ENCODE data around the gene C16orf89.

The C16orf89 gene

GRCh38 chr16:5003828-5004227, 61.9 kb downstream of the C16orf89 start:
- DNase-seq (ENCODE audit: low spot score) = no peak

DNA sequence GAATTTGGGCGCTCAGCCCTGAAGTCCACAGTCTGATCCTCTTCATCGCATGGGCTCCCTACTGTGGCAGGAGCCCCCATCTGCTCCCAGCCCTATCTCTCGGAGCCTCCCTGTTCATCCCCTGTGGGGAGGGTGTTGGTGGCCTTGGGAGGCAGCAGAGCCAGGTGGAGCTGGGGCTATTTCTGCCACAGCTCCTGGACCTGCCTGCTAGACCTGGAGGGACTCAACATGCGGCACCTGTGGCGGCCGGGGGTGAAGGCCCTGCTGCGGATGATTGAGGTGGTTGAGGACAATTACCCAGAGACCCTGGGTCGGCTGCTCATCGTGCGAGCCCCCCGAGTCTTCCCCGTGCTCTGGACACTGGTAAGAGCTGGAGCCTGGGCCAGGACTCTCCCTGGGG, 62.5 kb downstream of the C16orf89 start:
- DNase-seq (ENCODE audit: low spot score) = no peak

GRCh38 chr16:5002699-5003143, 63.0 kb downstream of the C16orf89 start:
- DNase-seq (ENCODE audit: low spot score) = no peak

GRCh38 chr16:5001986-5002385, 63.8 kb downstream of the C16orf89 start:
- DNase-seq (ENCODE audit: low spot score) = no peak

DNA sequence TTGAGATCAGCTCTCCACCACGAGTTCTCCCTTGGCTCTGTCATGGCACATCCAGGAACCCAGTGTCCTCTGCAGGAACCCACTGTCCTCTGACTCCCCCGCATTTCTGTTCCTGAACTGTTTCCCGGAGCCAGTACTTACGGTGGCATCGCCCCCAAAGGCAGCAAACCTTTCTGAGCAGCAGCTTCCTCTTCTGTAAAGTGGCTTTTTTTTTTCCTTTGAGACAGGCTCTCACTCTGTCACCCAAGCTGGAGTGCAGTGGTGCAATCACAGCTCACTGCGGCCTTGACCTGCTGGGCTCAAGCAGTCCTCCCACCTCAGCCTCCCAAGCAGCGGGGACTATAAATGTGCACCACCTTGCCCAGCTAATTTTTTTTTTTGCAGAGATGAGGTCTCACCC, 64.2 kb downstream of the C16orf89 start:
- DNase-seq (ENCODE audit: low spot score) = no peak

DNA sequence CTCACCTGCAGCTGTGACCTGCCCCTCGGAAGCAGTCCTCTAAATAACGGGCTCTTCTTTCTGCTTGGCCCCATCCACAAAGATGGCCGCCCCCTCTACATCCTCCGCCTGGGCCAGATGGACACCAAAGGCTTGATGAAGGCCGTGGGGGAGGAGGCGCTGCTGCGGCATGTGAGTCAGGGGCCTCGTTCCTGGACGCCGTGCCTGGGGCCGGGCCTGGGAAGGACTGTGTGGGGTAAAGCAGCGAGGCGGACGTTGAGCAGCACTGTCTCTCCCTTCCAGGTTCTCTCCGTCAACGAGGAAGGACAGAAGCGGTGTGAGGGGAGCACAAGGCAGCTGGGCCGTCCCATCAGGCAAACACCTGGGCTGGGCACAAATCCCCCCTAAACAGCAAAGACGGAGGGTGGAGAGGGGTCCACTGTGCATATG, 65.2 kb downstream of the C16orf89 start:
- no peak for DNase-seq (ENCODE audit: low spot score)

GRCh38 chr16:4994719-4995434, 70.9 kb downstream of the C16orf89 start:
- no peak for DNase-seq (ENCODE audit: low spot score)
